NCI-H187 treated with DMSO at 0.1 percent for 48 hours (cell line): ENCODE measurements around the gene C21orf58.

Source experiments
- DNase-seq: peaks from one replicate; lab custom pipeline; 2025; lab: John Stamatoyannopoulos, UW

Gene C21orf58

GRCh38 chr21:46294647-46295176 is 29.0 kb downstream of the C21orf58 start:
- DNase-seq: no peak

DNA sequence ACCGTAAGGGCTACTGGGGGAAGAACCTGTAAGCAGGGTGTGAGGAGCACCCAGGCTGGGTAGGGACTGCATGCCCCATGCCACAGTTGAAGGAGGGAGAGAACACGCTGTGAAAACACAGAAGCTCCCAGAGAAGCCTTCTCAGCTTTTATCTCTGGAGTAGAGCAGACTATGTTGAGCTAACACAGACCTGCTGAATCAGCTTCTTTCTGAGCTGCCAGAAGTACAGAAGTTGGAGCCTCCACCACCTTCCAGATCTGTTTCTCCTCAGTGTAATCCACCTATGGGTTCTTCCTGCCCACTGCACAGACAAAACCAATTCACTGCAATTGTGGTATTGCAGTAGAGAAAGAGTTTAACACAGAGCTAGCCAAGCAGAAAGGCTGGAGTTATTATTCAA is 32.1 kb downstream of the C21orf58 start:
- DNase-seq: no peak

DNA sequence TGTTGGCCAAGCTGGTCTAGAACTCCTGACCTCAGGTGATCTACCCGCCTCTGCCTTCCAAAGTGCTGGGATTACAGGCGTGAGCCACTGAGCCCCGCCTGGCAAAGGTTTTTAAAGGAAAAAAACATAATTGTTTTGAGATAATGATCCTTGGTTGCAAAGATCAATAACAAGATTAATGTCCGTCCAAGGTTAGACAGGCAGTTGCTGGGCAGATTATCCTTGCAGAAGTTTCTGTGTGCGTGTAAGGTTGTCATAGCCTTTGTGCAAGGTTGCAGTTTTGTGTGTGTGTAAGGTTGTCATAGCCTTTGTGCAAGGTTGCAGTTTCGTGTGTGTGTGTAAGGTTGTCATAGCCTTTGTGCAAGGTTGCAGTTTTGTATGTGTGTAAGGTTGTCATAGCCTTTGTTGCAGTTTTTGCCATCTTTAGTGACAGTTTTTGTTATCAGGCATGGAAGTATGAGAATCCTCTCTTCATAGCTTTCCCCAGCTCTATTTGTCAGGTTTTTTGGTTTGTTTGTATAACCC is 34.0 kb downstream of the C21orf58 start:
- DNase-seq: no peak

DNA sequence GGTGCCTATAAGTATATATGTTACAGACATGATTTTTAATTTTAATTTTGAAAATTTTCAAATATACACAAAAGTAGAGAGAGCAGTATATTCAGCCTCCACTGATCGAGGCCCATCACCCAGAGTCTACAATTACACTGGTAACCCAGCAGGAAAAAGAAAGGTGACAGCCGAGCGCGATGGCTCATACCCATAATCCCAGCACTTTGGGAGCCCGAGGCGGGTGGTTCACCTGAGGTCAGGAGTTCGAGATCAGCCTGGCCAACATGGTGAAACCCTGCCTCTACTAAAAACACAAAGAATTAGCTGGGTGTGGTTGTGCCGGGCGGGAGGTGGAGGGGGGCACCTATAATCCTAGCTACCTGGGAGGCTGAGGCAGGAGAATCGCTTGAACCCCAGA is 36.1 kb downstream of the C21orf58 start:
- no peak for DNase-seq

DNA sequence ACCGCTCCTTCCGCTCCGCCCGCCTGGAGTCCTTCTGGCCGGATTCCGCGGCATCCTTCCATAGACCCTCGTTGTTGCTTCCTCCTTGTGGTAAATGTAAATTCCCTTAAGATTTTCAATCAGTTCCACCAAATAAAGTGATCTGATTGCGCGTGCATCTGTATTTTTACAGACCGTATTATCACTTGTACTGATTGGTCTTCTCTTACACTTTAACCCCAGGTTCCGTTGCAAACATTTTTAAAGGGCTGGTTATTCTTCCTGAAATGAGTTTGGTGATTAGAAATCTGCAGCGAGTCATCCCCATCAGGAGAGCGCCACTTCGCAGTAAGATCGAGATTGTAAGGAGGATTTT is 37.0 kb downstream of the C21orf58 start:
- DNase-seq: no peak

DNA sequence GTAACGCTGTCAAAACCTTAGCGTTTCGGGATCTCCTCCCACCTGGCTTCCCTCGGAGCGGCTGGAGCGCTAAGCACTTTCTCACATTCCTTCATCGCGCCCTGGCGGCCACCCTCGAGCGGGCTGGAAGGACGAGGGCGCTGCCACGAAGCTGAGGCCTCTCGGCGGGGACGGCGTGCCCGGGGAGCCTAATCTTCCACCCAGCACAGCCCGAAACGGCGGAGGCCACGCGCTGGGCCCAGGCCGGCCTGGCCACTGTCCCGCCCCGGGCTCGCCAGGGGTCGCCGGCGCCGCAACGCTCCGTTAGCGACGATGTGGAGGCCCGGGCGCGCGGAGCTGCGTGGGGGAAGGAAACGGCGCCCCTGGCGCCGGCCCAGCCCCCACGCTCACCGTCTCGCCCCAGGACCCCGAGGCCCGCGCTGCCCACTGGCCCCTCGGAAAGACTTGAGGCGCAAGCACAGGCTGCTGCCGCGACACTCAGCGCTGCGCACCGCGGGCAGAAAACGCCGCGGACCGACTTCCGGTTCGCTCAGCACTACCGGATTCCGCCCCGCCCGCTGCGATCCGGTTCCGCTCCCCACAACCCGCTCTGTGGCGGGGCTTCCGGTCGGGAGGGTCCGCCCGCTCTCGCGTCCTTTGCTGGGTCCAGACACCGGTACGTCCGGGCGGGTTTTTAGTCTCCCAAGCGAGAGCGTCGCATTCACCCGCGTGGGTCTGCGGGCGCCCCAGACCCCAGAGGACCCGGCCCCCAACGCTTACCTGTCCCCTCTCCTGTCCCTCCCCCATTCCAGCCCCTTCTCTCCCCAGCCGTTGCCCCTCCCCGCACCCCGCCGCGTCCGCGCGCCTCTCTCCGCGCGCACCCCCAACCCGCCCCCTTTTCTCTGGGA is 37.7 kb downstream of the C21orf58 start, which contains the start of gene YBEY:
Gene YBEY (plus strand): TSS at position 582 of the 887 bp plus-strand sequence. CDS start 572 bp downstream, outside the sequence.
- DNase-seq: peak; percentile 59

- no peak for DNase-seq
Measured at GRCh38 chr21:46285206-46285661, 38.4 kb downstream of the C21orf58 start, which contains the start of gene MCM3AP. Gene MCM3AP (minus strand): TSS chr21:46285611. CDS start chr21:46285286, 325 bp downstream.

GRCh38 chr21:46284733-46285132 is 38.9 kb downstream of the C21orf58 start:
- DNase-seq: no peak

DNA sequence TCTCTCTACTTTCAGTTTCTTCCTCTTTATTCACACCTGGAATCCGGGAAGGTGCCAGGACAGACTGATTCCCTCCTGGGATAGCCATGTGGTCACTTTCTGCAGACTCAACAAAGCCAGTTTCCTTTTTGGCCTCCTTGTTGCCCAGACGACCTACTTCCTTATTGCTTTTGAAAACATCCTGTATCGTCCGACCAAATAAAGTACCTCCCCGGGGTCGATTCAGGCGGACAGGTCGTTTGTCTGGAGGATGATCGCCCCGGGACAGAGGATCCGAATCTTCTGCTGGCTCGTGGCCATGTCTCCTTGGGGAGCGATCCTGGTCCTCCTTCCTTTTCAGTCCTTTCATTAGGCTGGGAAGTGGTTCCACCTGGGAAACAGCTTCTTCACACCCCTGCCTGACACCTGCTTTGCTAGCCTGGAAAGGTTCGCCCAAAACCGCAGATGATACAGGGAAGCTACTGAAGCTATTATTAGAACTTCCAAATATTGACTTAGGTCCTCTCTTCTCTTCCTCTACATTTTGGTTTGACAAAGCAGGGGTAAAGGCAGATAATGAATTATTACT is 39.5 kb downstream of the C21orf58 start:
- DNase-seq: no peak

GRCh38 chr21:46274797-46275390 is 48.8 kb downstream of the C21orf58 start:
- DNase-seq: no peak

DNA sequence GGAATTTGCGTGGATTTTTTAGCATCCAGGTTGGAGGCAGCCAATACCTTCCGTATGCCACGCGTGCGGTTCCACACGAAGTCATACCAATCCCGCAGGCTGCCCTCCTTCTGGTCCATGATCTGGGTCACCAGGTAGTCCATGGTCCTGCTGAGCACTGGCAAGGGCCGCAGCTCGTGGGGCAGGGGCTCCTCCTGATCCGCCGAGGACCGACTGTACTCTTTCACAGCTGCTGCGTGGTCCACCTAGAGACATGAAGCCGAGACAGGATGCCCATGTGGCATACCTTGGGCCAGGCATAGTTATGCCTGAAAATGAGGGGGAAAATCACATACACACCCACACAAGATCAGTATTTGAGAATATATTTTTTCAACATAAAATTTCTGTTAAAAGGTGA is 50.3 kb downstream of the C21orf58 start:
- no peak for DNase-seq

- DNase-seq: no peak
Measured at GRCh38 chr21:46269466-46269865, 54.2 kb downstream of the C21orf58 start.

- no peak for DNase-seq
Measured at GRCh38 chr21:46268371-46268770, 55.3 kb downstream of the C21orf58 start.

DNA sequence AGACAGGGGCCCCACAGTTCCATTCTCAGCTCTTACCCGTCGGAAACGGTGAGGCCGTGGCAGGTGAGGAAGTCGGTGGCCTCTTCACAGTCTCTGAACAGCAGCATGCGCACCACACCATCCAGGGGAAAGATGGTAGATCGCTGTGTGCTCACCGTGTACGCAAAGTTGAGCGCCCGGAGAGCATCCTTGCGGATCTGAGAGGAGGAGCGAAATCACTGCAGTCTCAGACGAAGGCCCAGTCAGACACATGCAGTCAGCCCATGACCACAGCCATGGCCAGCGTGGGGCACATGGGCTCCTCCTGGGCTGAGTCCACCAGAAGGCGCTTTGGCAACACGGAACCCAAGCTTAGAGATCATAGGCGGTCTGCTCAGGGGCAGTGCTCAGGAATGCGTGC is 56.7 kb downstream of the C21orf58 start:
- DNase-seq: no peak

- no peak for DNase-seq
Measured at GRCh38 chr21:46265736-46266525, 57.7 kb downstream of the C21orf58 start.

GRCh38 chr21:46264690-46265144 is 59.0 kb downstream of the C21orf58 start:
- no peak for DNase-seq

DNA sequence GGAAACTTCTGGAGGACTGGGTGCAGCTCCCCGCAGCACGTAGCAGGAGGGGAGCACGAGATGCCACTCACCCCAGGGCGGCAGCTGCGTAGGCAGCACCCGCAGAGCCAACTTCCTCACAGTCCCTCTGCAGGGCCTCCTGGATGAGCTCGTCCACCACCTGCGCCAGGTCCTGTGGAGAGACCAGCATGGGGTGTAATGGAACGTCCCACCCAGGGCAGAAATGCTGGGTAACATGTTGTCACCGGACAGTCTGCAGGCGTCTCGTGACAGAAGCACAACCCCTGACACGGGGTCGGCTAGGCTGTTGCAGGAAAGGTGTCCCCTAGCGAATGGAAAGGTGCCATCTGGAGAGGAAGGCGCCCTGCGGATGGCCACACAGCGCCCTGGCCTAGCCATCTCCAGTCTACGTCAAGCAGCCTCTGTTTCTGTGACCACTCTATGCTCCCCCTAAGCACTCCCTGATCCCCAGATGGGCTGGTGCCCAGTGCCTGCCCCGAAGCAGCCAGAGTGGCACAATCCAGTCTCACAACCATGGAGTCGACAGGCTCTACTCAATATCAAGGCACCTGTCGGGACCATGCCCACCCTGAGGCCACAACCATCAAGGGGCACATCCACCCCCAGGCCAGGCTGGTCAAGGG is 59.5 kb downstream of the C21orf58 start:
- DNase-seq: no peak

DNA sequence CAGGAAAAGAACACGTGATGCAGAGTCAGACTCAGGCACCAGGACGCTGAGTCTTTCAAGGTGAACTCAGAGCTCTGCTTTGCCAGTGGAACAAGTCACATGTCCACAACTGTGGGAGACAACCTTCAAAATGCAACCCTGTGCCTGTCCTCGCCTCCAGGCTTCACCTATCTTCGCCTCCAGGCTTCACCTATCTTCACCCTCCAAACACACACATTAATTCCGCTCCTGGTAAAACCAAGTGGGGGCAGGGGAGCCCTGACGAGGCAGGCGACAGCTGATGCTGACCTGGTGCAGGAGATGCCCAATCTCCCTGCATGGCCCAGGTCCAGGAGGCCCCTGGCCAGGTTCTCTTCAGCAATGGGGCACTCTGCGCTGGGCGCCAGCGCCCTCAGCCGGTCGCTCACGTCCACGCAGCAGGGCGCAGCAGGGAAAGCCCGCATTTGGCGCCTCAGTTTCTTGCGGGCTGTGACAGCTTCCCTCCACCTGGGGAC is 67.1 kb downstream of the C21orf58 start:
- no peak for DNase-seq

GRCh38 chr21:46255758-46256337 is 67.8 kb downstream of the C21orf58 start:
- DNase-seq: no peak

DNA sequence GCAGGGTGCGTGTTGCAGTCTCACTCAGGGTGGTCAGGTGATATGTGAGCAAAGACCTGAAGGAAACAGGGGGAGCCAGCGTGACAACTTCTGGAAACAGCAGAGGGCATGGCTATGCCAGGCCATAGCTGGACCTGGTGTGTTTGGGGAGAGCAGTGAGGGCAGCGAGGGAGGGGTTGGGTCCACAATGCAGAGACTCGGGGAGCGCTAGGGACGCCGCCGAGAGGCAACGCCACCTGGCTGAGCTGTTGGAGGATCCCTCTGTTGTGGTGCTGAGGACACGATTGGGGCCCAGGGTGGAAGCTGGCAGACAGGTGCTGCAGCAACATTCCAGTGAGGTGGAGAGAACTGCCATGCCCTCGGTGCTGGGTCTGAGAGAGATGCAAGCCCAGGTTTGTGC is 68.5 kb downstream of the C21orf58 start:
- no peak for DNase-seq
